Immature natural killer cell (primary cell): Measurements from ENCODE around the gene OSBPL8. TPM values are rescaled to one million over a fixed set of nuclear protein-coding genes. Genes with fewer than 3 reads are reported as not detected.
A peak's percentile ranks its signal among the peaks of the same experiment; 100 is the strongest.

Experiments
- DNase-seq, 3 donors: peaks; one replicate each; pipeline ENCODE4 v3.0.0; 2022; ENCODE audit warnings: mixed read lengths in 1 of 3
- H3K27ac Mint-ChIP-seq, 6 donors: one replicate each; pipeline ENCODE4 v1.8.0; 2020; ENCODE audit warnings: mixed read lengths in 6 of 6, mild to moderate bottlenecking in 5 of 6, inconsistent platforms in 4 of 6, moderate library complexity in 3 of 6
- H3K27me3 Mint-ChIP-seq, 3 donors: one replicate each; pipeline ENCODE4 v1.8.0; 2020 to 2021; ENCODE audit warnings: low read depth in 3 of 3, mild to moderate bottlenecking in 3 of 3, mixed read lengths in 3 of 3, moderate library complexity in 3 of 3, inconsistent platforms in 1 of 3
- H3K36me3 Mint-ChIP-seq, 3 donors: one replicate each; pipeline ENCODE4 v1.8.0; 2020; ENCODE audit warnings: mixed read lengths in 3 of 3, inconsistent platforms in 2 of 3, mild to moderate bottlenecking in 2 of 3
- H3K4me1 Mint-ChIP-seq, 2 donors: one replicate each; pipeline ENCODE4 v1.8.0; 2020; ENCODE audit warnings: inconsistent platforms in 2 of 2, mild to moderate bottlenecking in 2 of 2, mixed read lengths in 2 of 2, moderate library complexity in 1 of 2
- H3K4me3 Mint-ChIP-seq, 5 donors: one replicate each; pipeline ENCODE4 v1.8.0; 2020; ENCODE audit warnings: mild to moderate bottlenecking in 5 of 5, mixed read lengths in 5 of 5, inconsistent platforms in 3 of 5, moderate library complexity in 3 of 5
- H3K9me3 Mint-ChIP-seq, 6 donors: one replicate each; pipeline ENCODE4 v1.8.0; 2020; ENCODE audit warnings: mild to moderate bottlenecking in 6 of 6, mixed read lengths in 6 of 6, inconsistent platforms in 4 of 6, moderate library complexity in 3 of 6
- polyA plus RNA-seq, 3 donors: library from polyadenylated mRNA; unstranded; fragments of 300-500 nt; fragmentation: Illumina TruSeq; gene quantifications; one replicate each; pipeline ENCODE4 v1.2.3, GENCODE V29; 2021

The OSBPL8 gene
- polyA plus RNA-seq, 3 donors from 2014 or later = 109 to 161 (median 140) TPM

- peak overlapping the region in 1 of 5 donors; percentile 3 for H3K4me3 Mint-ChIP-seq
- H3K27me3 Mint-ChIP-seq = peaks cover 0 to 2% (median 2%) of the 10 kb centered on the region in 3 donors
- no peaks in the 10 kb centered on the region for H3K9me3 Mint-ChIP-seq
- no peak for DNase-seq
- peaks cover 76 to 95% of the 10 kb centered on the region in 2 donors for H3K4me1 Mint-ChIP-seq
- no peak overlapping the region for H3K27ac Mint-ChIP-seq
- H3K36me3 Mint-ChIP-seq = no peaks in the 10 kb centered on the region
Observed at GRCh38 chr12:76551482-76551888, 8.1 kb downstream of the OSBPL8 start.

GRCh38 chr12:76549131-76549530 lies 10.4 kb downstream of the OSBPL8 start:
- H3K36me3 Mint-ChIP-seq = no peaks in the 10 kb centered on the region
- no peaks in the 10 kb centered on the region for H3K9me3 Mint-ChIP-seq
- H3K27ac Mint-ChIP-seq = no peak overlapping the region
- no peak overlapping the region for H3K4me3 Mint-ChIP-seq
- no peak for DNase-seq
- H3K4me1 Mint-ChIP-seq = peaks cover 70 to 95% of the 10 kb centered on the region in 2 donors
- H3K27me3 Mint-ChIP-seq = peaks cover 0 to 2% (median 2%) of the 10 kb centered on the region in 3 donors

- Mint-ChIP-seq H3K36me3 (no peaks in the 10 kb centered on the region), H3K9me3 (no peaks in the 10 kb centered on the region), H3K27me3 (peaks cover 0 to 2% (median under 1%) of the 10 kb centered on the region in 3 donors), H3K4me3 (no peak overlapping the region), H3K4me1 (peaks cover 72 to 99% of the 10 kb centered on the region in 2 donors), H3K27ac (no peak overlapping the region)
- DNase-seq = no peak
Observed at GRCh38 chr12:76548222-76548837, 11.2 kb downstream of the OSBPL8 start.

- Mint-ChIP-seq H3K27ac (peak overlapping the region in 1 of 6 donors; percentile 8), H3K4me1 (peaks cover 71 to 99% of the 10 kb centered on the region in 2 donors), H3K4me3 (peak overlapping the region in 1 of 5 donors; percentile 29), H3K36me3 (no peaks in the 10 kb centered on the region), H3K27me3 (peaks cover 0 to 2% (median 0%) of the 10 kb centered on the region in 3 donors), H3K9me3 (no peaks in the 10 kb centered on the region)
- no peak for DNase-seq
Observed at GRCh38 chr12:76547526-76547925, 12.0 kb downstream of the OSBPL8 start.

- H3K27ac Mint-ChIP-seq = no peak overlapping the region
- H3K9me3 Mint-ChIP-seq = no peaks in the 10 kb centered on the region
- H3K4me1 Mint-ChIP-seq = peaks cover 74 to 99% of the 10 kb centered on the region in 2 donors
- peaks cover 0 to 4% (median 0%) of the 10 kb centered on the region in 3 donors for H3K36me3 Mint-ChIP-seq
- DNase-seq = no peak
- H3K27me3 Mint-ChIP-seq = peaks cover 0 to 2% (median 0%) of the 10 kb centered on the region in 3 donors
- no peak overlapping the region for H3K4me3 Mint-ChIP-seq
Observed at GRCh38 chr12:76546889-76547288, 12.7 kb downstream of the OSBPL8 start.

GRCh38 chr12:76545486-76545885 lies 14.1 kb downstream of the OSBPL8 start:
- no peak for DNase-seq
- Mint-ChIP-seq H3K4me1 (peaks cover 66 to 93% of the 10 kb centered on the region in 2 donors), H3K27ac (peak overlapping the region in 1 of 6 donors; percentile 14), H3K36me3 (peaks cover 0 to 4% (median 0%) of the 10 kb centered on the region in 3 donors), H3K4me3 (peak overlapping the region in 2 of 5 donors; percentile 32 to 46), H3K27me3 (peaks cover 0 to 2% (median 0%) of the 10 kb centered on the region in 3 donors), H3K9me3 (no peaks in the 10 kb centered on the region)

GRCh38 chr12:76544601-76545261 lies 14.8 kb downstream of the OSBPL8 start:
- no peak for DNase-seq
- Mint-ChIP-seq H3K27me3 (peaks cover 0 to 2% (median 0%) of the 10 kb centered on the region in 3 donors), H3K9me3 (no peaks in the 10 kb centered on the region), H3K36me3 (peaks cover 0 to 4% (median 0%) of the 10 kb centered on the region in 3 donors), H3K4me1 (peaks cover 67 to 93% of the 10 kb centered on the region in 2 donors), H3K27ac (no peak overlapping the region), H3K4me3 (no peak overlapping the region)

GRCh38 chr12:76543813-76544347 lies 15.7 kb downstream of the OSBPL8 start:
- peaks cover 0 to 4% (median 0%) of the 10 kb centered on the region in 3 donors for H3K36me3 Mint-ChIP-seq
- no peak overlapping the region for H3K4me3 Mint-ChIP-seq
- H3K27ac Mint-ChIP-seq = no peak overlapping the region
- no peak for DNase-seq
- peaks cover 61 to 93% of the 10 kb centered on the region in 2 donors for H3K4me1 Mint-ChIP-seq
- H3K27me3 Mint-ChIP-seq = peaks cover 0 to 2% (median 0%) of the 10 kb centered on the region in 3 donors
- H3K9me3 Mint-ChIP-seq = no peaks in the 10 kb centered on the region

- DNase-seq = no peak
- H3K9me3 Mint-ChIP-seq = no peaks in the 10 kb centered on the region
- H3K27me3 Mint-ChIP-seq = peaks cover 0 to 2% (median 0%) of the 10 kb centered on the region in 3 donors
- H3K27ac Mint-ChIP-seq = no peak overlapping the region
- peaks cover 52 to 83% of the 10 kb centered on the region in 2 donors for H3K4me1 Mint-ChIP-seq
- no peak overlapping the region for H3K4me3 Mint-ChIP-seq
- H3K36me3 Mint-ChIP-seq = peaks cover 0 to 4% (median 0%) of the 10 kb centered on the region in 3 donors
Observed at GRCh38 chr12:76542908-76543307, 16.7 kb downstream of the OSBPL8 start.

- Mint-ChIP-seq H3K36me3 (peaks cover 9 to 12% (median 10%) of the 10 kb centered on the region in 3 donors), H3K4me1 (peaks cover 44 to 76% of the 10 kb centered on the region in 2 donors), H3K4me3 (no peak overlapping the region), H3K9me3 (no peaks in the 10 kb centered on the region), H3K27me3 (peaks cover 0 to 1% (median 0%) of the 10 kb centered on the region in 3 donors), H3K27ac (peak overlapping the region in 1 of 6 donors; percentile 8)
- DNase-seq = no peak
Observed at GRCh38 chr12:76539727-76540126, 19.8 kb downstream of the OSBPL8 start.

GRCh38 chr12:76537923-76538322 lies 21.6 kb downstream of the OSBPL8 start:
- DNase-seq = no peak
- Mint-ChIP-seq H3K27me3 (peaks cover 0 to 1% (median 0%) of the 10 kb centered on the region in 3 donors), H3K27ac (no peak overlapping the region), H3K4me1 (peaks cover 46 to 75% of the 10 kb centered on the region in 2 donors), H3K36me3 (peaks cover 9 to 14% (median 12%) of the 10 kb centered on the region in 3 donors), H3K4me3 (no peak overlapping the region), H3K9me3 (no peaks in the 10 kb centered on the region)

GRCh38 chr12:76536546-76536945 lies 23.0 kb downstream of the OSBPL8 start:
- peaks cover 0 to 1% (median 0%) of the 10 kb centered on the region in 3 donors for H3K27me3 Mint-ChIP-seq
- H3K27ac Mint-ChIP-seq = peak overlapping the region in 1 of 6 donors; percentile 27
- peaks cover 5 to 17% (median 14%) of the 10 kb centered on the region in 3 donors for H3K36me3 Mint-ChIP-seq
- no peaks in the 10 kb centered on the region for H3K9me3 Mint-ChIP-seq
- DNase-seq = no peak
- H3K4me1 Mint-ChIP-seq = peaks cover 41 to 73% of the 10 kb centered on the region in 2 donors
- H3K4me3 Mint-ChIP-seq = no peak overlapping the region

GRCh38 chr12:76535170-76535569 lies 24.4 kb downstream of the OSBPL8 start:
- Mint-ChIP-seq H3K4me3 (no peak overlapping the region), H3K36me3 (peaks cover 5 to 21% (median 14%) of the 10 kb centered on the region in 3 donors), H3K4me1 (peaks cover 50 to 78% of the 10 kb centered on the region in 2 donors), H3K27ac (no peak overlapping the region), H3K9me3 (no peaks in the 10 kb centered on the region), H3K27me3 (peaks cover 0 to 1% (median 0%) of the 10 kb centered on the region in 3 donors)
- DNase-seq = no peak

GRCh38 chr12:76533331-76533730 lies 26.2 kb downstream of the OSBPL8 start:
- Mint-ChIP-seq H3K4me1 (peaks cover 57 to 83% of the 10 kb centered on the region in 2 donors), H3K36me3 (peaks cover 5 to 21% (median 14%) of the 10 kb centered on the region in 3 donors), H3K9me3 (no peaks in the 10 kb centered on the region), H3K27me3 (peaks cover 0 to 1% (median 0%) of the 10 kb centered on the region in 3 donors), H3K27ac (no peak overlapping the region), H3K4me3 (no peak overlapping the region)
- no peak for DNase-seq
